VCaP (cell line): Measurements from ENCODE around the gene MROH8.
"Not testable (repeated sequence)": the region's sequence is repeated elsewhere in the genome, so short reads cannot be mapped to it uniquely, and the experiment has no call there.

Experiments
- H3K27ac ChIP-seq: fragments of 450-650 bp; 2 replicates; pipeline ENCODE4 v1.5.1; 2017
- TF ChIP-seq, protein P1 (sequence below): fragments of 450-650 bp; conservative IDR thresholded peaks from 2 replicates; pipeline ENCODE4 v1.5.1; 2017; ENCODE audit warnings: mild to moderate bottlenecking, moderate library complexity

MROH8 gene

DNA sequence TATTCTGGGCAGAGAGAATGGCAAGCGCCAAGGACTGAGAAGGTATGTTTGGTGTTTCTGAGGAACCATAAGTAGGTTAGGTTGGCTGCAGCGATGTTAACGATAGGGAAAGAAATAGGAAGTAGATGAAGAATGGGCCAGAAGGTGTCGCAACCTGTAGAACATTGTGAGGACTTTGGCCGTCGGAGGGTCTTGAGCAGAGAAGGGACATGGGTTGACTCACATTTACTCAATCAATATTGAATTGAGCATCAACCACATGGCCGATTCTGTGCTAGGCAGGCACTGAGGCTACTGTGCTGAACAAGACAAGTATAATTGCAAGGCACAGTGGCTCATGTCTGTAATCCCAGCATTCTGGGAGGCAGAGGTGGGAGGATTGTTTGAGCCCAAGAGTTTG, 27.1 kb downstream of the MROH8 start:
- TF ChIP-seq, protein P1, sequence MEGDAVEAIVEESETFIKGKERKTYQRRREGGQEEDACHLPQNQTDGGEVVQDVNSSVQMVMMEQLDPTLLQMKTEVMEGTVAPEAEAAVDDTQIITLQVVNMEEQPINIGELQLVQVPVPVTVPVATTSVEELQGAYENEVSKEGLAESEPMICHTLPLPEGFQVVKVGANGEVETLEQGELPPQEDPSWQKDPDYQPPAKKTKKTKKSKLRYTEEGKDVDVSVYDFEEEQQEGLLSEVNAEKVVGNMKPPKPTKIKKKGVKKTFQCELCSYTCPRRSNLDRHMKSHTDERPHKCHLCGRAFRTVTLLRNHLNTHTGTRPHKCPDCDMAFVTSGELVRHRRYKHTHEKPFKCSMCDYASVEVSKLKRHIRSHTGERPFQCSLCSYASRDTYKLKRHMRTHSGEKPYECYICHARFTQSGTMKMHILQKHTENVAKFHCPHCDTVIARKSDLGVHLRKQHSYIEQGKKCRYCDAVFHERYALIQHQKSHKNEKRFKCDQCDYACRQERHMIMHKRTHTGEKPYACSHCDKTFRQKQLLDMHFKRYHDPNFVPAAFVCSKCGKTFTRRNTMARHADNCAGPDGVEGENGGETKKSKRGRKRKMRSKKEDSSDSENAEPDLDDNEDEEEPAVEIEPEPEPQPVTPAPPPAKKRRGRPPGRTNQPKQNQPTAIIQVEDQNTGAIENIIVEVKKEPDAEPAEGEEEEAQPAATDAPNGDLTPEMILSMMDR, result no peak
- no peak overlapping the region for H3K27ac ChIP-seq

GRCh38 chr20:37151529-37151928, 27.8 kb downstream of the MROH8 start:
- TF ChIP-seq, protein P1, result no peak
- no peak overlapping the region for H3K27ac ChIP-seq

GRCh38 chr20:37150864-37151263, 28.5 kb downstream of the MROH8 start:
- not testable (repeated sequence) for H3K27ac ChIP-seq

GRCh38 chr20:37147250-37147649, 32.1 kb downstream of the MROH8 start:
- no peak overlapping the region for H3K27ac ChIP-seq
- TF ChIP-seq, protein P1, result no peak

DNA sequence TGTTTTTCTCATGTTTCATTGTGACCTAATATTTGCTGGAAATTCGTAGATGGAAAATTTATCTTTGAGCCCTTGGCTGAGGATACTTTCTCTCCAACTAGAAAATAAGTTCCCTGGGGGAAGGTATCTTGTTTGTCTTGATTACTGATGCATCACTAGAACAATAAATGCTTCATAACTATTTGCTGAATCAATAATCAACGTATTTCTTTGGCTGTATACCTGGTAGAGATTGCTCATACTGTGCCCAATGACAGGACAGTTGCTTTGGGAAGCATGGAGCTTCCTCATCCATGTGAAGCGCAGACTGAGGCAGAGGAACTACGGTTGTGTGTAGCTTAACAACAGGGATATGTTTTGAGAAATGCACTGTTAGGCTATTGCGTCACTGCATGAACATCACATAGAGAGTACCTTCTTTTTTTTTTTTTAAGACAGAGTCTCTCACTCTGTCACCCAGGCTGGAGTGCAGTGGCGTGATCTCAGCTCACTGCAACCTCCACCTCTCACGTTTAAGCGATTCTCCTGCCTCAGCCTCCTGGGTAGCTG, 34.4 kb downstream of the MROH8 start:
- peak overlapping the region; percentile 45 for H3K27ac ChIP-seq
- TF ChIP-seq, protein P1, result no peak

DNA sequence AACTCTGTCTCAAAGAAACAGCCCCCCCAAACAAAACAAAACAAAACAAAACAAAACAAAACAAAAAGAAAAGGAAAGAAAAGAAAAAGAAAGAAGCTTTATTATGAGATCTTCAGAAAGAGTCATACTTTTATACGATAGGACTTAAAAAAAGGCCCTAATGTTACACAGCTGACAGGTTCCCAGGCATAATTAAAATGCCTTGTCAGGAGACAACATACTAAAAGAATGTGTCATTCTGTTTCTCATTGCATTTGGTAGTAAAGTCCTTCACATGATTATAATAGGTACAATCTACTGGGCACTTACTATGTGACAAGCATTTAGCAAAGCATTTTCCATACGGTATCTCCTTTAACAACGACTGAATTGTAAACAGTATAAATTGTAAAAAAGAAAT, 36.6 kb downstream of the MROH8 start:
- no peak overlapping the region for H3K27ac ChIP-seq
- TF ChIP-seq, protein P1, result no peak

- H3K27ac ChIP-seq, result no peak overlapping the region
- TF ChIP-seq, protein P1, result no peak
Measured at GRCh38 chr20:37137547-37137946, 41.8 kb downstream of the MROH8 start.

GRCh38 chr20:37133952-37134351, 45.4 kb downstream of the MROH8 start:
- no peak overlapping the region for H3K27ac ChIP-seq
- TF ChIP-seq, protein P1, result no peak
